Spleen (tissue), 7 donors: ENCODE data around the gene WNT11.

Experiments used
- CTCF ChIP-seq, 11 experiments: fragments of 200-600 bp in 7 of 11; fragments of 450-650 bp in 4 of 11; sonication (generic) in 4 of 11; IDR thresholded peaks in 8 of 11; conservative IDR thresholded peaks in 3 of 11; 1 replicate in 7 of 11; 2 replicates in 4 of 11; pipeline versions ENCODE4 v1.4.0 to v1.8.0; 2016 to 2021; ENCODE audit warnings: antibody characterized with exemption in 11 of 11, inconsistent platforms in 4 of 11, mild to moderate bottlenecking in 1 of 11
- POLR2A ChIP-seq, 3 donors: fragments of 450-650 bp; IDR thresholded peaks; one replicate each; pipeline ENCODE4 v1.5.1; 2017; ENCODE audit warnings: antibody characterized with exemption in 3 of 3, mild to moderate bottlenecking in 1 of 3
- donor health status: DM: no; HTN: no; CAD: no; lungs with moderate emphysema.
- donor health status: DM: no; HTN: no; CAD: no.
- donor health status: DM: no; HTN: no; CAD: no.

- TF ChIP-seq POLR2A (IDR thresholded peaks at IDR 0.05) (no peak), CTCF (IDR thresholded peaks at IDR 0.05 in 8 of 11, conservative IDR thresholded peaks at IDR 0.05 in 3 of 11) (no peak)
These were observed 7.9 kb upstream of the WNT11 start for GRCh38 chr11:76214186-76214585.
